GM21786 (cell line): ENCODE measurements around the gene TEF.

Experiments used
- ATAC-seq: cut with Tn5 transposase; IDR thresholded peaks from one replicate; pipeline ENCODE4 v1.9.1; 2021; ENCODE audit not compliant: unreplicated experiment

TEF gene

DNA sequence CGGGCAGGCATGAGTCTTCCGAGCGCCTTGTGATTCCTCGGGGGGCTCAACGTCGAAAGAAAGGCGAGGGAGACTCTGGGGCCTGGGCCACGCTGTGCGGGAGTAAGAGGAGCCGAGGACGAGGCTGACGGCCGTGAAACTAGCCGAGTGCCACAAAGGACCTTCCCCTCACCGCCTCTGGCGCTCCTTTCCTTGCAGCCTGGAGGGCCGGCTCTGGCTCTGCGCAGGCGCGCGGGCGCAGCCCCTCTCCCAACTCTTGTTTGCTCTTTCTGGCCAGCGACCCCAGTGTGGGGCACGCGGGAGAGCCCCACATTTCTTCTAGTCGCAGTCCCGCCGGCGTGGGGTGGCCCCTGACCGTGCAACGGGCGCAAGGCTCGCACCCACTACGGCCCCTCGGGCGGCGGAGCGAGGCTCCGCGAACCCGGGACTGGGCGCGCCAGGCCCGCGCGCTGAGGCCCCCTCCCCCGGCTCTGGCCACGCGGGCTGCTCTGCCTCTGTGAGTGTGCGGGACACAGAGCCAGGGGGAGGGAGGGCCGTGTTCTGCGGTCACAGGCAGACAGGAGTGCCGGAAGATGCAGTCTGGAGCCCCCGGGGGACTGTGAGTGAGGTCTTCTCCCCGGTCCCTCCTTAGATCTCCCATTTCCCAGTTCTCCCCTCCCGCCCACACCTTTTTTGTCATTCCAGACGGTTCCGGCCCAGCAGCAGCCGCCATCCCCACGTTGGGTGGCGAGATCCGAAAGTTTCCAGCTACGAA is 65.9 kb downstream of the TEF start:
- ATAC-seq, result no peak

DNA sequence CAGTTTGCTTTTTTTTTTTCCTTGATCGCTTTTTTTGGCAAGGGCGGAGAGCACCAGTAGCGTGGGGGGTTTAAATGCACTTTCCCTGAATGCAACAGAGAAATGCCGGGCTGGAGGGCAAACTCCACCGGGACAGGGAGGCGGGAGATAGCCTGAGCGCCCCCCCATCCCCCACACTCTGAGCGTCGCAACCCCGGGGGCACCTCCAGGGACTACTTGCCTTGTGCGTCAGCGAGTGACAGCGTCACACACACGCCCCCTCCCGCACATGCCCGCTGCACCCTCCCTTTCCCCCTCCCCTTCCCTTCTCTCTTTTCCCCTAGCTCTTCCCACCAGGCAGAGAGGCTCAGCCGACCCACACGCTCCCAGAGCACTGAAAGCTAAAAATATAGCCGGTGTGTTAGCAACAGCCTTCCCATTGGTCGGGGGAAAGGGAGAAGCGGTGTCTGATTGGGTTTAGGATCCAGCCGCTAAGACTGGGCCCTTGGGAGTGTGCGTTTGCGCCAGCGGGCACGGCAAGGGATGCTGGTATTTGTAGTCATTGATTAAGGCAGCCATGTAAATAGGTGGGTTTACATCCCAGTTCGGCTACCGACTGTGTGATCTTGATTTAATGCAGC is 66.6 kb downstream of the TEF start:
- peak; percentile 44 for ATAC-seq
